Osteoblast (primary cell): ENCODE measurements around the gene ZNF69. TPM values are rescaled to one million over a fixed set of nuclear protein-coding genes. Genes with fewer than 3 reads are reported as not detected.
A peak's percentile ranks its signal among the peaks of the same experiment; 100 is the strongest.
"Not testable (repeated sequence)": the region's sequence is repeated elsewhere in the genome, so short reads cannot be mapped to it uniquely, and the experiment has no call there.

Experiments
- DNase-seq: peaks from one replicate; pipeline ENCODE4 v3.0.0; 2011; ENCODE audit warnings: low spot score, mixed read lengths; ENCODE audit not compliant: insufficient read length; ENCODE audit errors: missing footprints
- H2AFZ ChIP-seq: 2 replicates; pipeline ENCODE4 v1.6.0; 2011; ENCODE audit warnings: mild to moderate bottlenecking, low read length
- H3K27ac ChIP-seq: 2 replicates; pipeline ENCODE4 v1.5.1; 2011; ENCODE audit warnings: mild to moderate bottlenecking, low read depth, low read length, moderate library complexity
- H3K27me3 ChIP-seq: 2 replicates; pipeline ENCODE4 v1.6.0; 2012; ENCODE audit warnings: mild to moderate bottlenecking, control low read depth, inconsistent platforms, low read length, moderate library complexity; ENCODE audit not compliant: insufficient read depth
- H3K36me3 ChIP-seq: 2 replicates; pipeline ENCODE4 v1.5.1; 2011; ENCODE audit warnings: mild to moderate bottlenecking, low read length, control low read depth, moderate library complexity; ENCODE audit not compliant: insufficient read depth
- H3K4me1 ChIP-seq: 2 replicates; pipeline ENCODE4 v1.5.1; 2011; ENCODE audit warnings: mild to moderate bottlenecking, low read length, control low read depth, moderate library complexity; ENCODE audit not compliant: insufficient read depth
- H3K4me2 ChIP-seq: 2 replicates; pipeline ENCODE4 v1.6.0; 2011; ENCODE audit warnings: mild to moderate bottlenecking, low read length; ENCODE audit not compliant: insufficient read depth
- H3K4me3 ChIP-seq: fragments of 200-600 bp; sonication (generic); 3 replicates; pipeline ENCODE4 v1.5.1; 2012; ENCODE audit warnings: mild to moderate bottlenecking, low read length, inconsistent platforms; ENCODE audit not compliant: insufficient read depth
- H3K79me2 ChIP-seq: 2 replicates; pipeline ENCODE4 v1.6.0; 2012; ENCODE audit warnings: mild to moderate bottlenecking, low read length, control low read depth, inconsistent platforms; ENCODE audit not compliant: insufficient read depth
- H3K9me3 ChIP-seq: 2 replicates; pipeline ENCODE4 v1.5.1; 2011; ENCODE audit warnings: low read depth, low read length, control low read depth
- H4K20me1 ChIP-seq: 2 replicates; pipeline ENCODE4 v1.6.0; 2012; ENCODE audit warnings: mild to moderate bottlenecking, low read length, control low read depth; ENCODE audit not compliant: insufficient read depth
- total RNA-seq: library from RNA; depleted of rRNA; stranded (reverse); fragments of >200 nt; gene quantifications from 2 replicates; pipeline ENCODE4 v1.2.3, GENCODE V29; 2012
- TF ChIP-seq, protein P1 (sequence below): IDR thresholded peaks from 2 replicates; pipeline ENCODE4 v1.5.1; 2011; ENCODE audit warnings: mild to moderate bottlenecking, low read depth, low read length, moderate library complexity; ENCODE audit errors: extremely low read depth

The ZNF69 gene
- total RNA-seq, 1 donor, result 14.8 TPM

GRCh38 chr19:11882606-11883005 lies 5.0 kb upstream of the ZNF69 start:
- Histone ChIP-seq H3K4me3 (no peak overlapping the region), H4K20me1 (no peaks in the 10 kb centered on the region), H3K9me3 (no peaks in the 10 kb centered on the region), H3K79me2 (no peaks in the 10 kb centered on the region), H2AFZ (no peak overlapping the region), H3K36me3 (no peaks in the 10 kb centered on the region), H3K27ac (no peak overlapping the region), H3K4me2 (no peak overlapping the region), H3K27me3 (no peaks in the 10 kb centered on the region), H3K4me1 (peaks cover 5% of the 10 kb centered on the region)
- peak; percentile 35 for DNase-seq
- TF ChIP-seq, protein P1, sequence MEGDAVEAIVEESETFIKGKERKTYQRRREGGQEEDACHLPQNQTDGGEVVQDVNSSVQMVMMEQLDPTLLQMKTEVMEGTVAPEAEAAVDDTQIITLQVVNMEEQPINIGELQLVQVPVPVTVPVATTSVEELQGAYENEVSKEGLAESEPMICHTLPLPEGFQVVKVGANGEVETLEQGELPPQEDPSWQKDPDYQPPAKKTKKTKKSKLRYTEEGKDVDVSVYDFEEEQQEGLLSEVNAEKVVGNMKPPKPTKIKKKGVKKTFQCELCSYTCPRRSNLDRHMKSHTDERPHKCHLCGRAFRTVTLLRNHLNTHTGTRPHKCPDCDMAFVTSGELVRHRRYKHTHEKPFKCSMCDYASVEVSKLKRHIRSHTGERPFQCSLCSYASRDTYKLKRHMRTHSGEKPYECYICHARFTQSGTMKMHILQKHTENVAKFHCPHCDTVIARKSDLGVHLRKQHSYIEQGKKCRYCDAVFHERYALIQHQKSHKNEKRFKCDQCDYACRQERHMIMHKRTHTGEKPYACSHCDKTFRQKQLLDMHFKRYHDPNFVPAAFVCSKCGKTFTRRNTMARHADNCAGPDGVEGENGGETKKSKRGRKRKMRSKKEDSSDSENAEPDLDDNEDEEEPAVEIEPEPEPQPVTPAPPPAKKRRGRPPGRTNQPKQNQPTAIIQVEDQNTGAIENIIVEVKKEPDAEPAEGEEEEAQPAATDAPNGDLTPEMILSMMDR, result no peak

GRCh38 chr19:11887234-11887610 lies 360 bp upstream of the ZNF69 start:
- H2AFZ ChIP-seq, result peak overlapping the region; percentile 85
- H3K4me2 ChIP-seq, result peak overlapping the region; percentile 75
- TF ChIP-seq, protein P1, result no peak
- no peak for DNase-seq
- no peaks in the 10 kb centered on the region for H3K36me3 ChIP-seq
- H3K9me3 ChIP-seq, result no peaks in the 10 kb centered on the region
- peak overlapping the region; percentile 77 for H3K4me3 ChIP-seq
- no peaks in the 10 kb centered on the region for H4K20me1 ChIP-seq
- peak overlapping the region; percentile 2 for H3K27ac ChIP-seq
- no peaks in the 10 kb centered on the region for H3K79me2 ChIP-seq
- H3K27me3 ChIP-seq, result no peaks in the 10 kb centered on the region
- peaks cover 6% of the 10 kb centered on the region for H3K4me1 ChIP-seq

DNA sequence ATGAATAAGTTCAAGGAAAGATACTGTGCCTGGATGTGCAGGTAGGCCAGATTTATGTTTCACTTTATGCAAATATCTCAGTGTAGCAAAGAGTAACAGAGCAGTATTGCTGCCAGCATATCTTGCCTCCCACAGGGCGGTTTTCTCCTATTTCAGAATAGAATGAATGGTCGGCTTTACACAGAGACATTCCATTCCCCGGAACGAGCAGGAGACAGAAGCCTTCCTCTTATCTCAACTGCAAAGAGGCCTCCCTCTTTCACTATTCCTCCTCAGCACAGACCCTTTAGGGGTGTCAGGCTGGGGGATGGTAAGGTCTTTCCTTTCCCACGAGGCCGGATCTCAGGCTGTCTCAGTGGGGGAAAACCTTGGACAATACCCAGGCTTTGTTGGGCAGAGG lies 2.3 kb downstream of the ZNF69 start:
- not testable (repeated sequence) for H3K27ac ChIP-seq, H2AFZ ChIP-seq

DNA sequence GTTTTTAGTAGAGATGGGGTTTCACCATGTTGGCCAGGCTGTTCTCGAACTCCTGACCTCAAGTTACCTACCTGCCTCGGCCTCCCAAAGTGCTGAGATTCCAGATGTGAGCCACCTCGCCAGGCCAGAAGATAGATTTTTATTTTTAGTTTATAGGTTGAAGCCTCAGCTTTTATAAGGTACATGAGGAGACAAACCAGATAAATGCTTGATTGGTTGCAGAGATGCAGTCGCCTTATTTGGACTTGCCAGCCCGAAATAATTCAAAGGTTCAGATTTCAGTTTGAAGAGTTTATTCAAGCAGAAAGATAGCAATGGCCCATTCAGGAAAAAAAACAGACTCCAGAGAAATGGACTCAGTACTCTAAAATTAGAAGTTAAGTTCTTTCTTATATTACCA lies 3.1 kb downstream of the ZNF69 start:
- DNase-seq, result no peak
- Histone ChIP-seq H3K36me3 (no peaks in the 10 kb centered on the region), H2AFZ (no peak overlapping the region), H3K4me2 (no peak overlapping the region), H3K4me3 (no peak overlapping the region), H3K4me1 (peaks cover 6% of the 10 kb centered on the region), H3K27me3 (no peaks in the 10 kb centered on the region), H3K27ac (no peak overlapping the region), H3K9me3 (no peaks in the 10 kb centered on the region), H3K79me2 (no peaks in the 10 kb centered on the region), H4K20me1 (no peaks in the 10 kb centered on the region)
- TF ChIP-seq, protein P1, result no peak

More for the DNA sequence above, 2.3 kb downstream of the ZNF69 start:
- not testable (repeated sequence) for DNase-seq, H3K4me2 ChIP-seq, H3K36me3 ChIP-seq, H3K4me1 ChIP-seq, H3K9me3 ChIP-seq, H4K20me1 ChIP-seq, H3K4me3 ChIP-seq, H3K27me3 ChIP-seq, H3K79me2 ChIP-seq
